HepG2 (cell line): ENCODE data around the gene ARID1A. TPM values are rescaled to one million over a fixed set of nuclear protein-coding genes. Genes with fewer than 3 reads are reported as not detected.

Experiments used
- ATAC-seq: fragments of 200-7000 bp; cut with Tn5 transposase; 3 replicates; pipeline ENCODE4 v1.9.1; 2020; ENCODE audit warnings: mild to moderate bottlenecking, moderate library complexity
- BruUV-seq: library from RNA; stranded (reverse); fragments of 400-500 nt; replicated peaks from 2 replicates; lab custom pipeline; 2021; lab: Mats Ljungman, UMichigan
- CTCF ChIA-PET: fragments of 300-600 bp; formaldehyde crosslinking; extraction: SDS; loops from one replicate; lab custom pipeline; 2021; ENCODE audit warnings: low total read pairs, inconsistent platforms, low intra/inter-chr PET ratio; lab: Yijun Ruan, JAX
- POLR2A ChIA-PET: fragments of 350-600 bp; sonication (Branson Sonifier 250); formaldehyde crosslinking; loops from one replicate; lab custom pipeline; 2020; ENCODE audit warnings: antibody characterized with exemption, inconsistent platforms; lab: Yijun Ruan, JAX
- DNase-seq: peaks from one replicate; pipeline ENCODE4 v3.0.0-alpha.2; 2015; ENCODE audit warnings: low spot score
- FAIRE-seq: peaks from 3 replicates; lab custom pipeline; 2011; peaks lifted over from hg19 to GRCh38; lab: Jason Lieb, UNC
- H2AFZ ChIP-seq: one replicate; pipeline ENCODE4 v1.6.1; 2011; ENCODE audit warnings: low read length, inconsistent platforms
- H3K27ac ChIP-seq: fragments of 300-600 bp; 3 replicates; pipeline ENCODE4 v1.8.0; 2011; ENCODE audit warnings: mixed run types, mild to moderate bottlenecking, mixed read lengths, low read length, inconsistent platforms; ENCODE audit not compliant: insufficient read depth; ENCODE audit errors: extremely low read length
- H3K27me3 ChIP-seq, 2 experiments: fragments of 200-600 bp in 1 of 2; 2 replicates in 1 of 2; 3 replicates in 1 of 2; pipeline versions ENCODE4 v1.6.0 to v1.8.0; 2011; ENCODE audit warnings: low read length in 2 of 2, mild to moderate bottlenecking in 2 of 2, moderate library complexity in 2 of 2, inconsistent platforms in 1 of 2; ENCODE audit not compliant: insufficient read depth in 2 of 2, control insufficient read depth in 1 of 2
- H3K36me3 ChIP-seq, 2 experiments: fragments of 200-600 bp in 1 of 2; replicated peaks in 1 of 2; 2 replicates in 1 of 2; 3 replicates in 1 of 2; pipeline versions ENCODE4 v1.5.1 to v1.8.0; 2011; ENCODE audit warnings: low read length in 2 of 2, inconsistent platforms in 1 of 2; ENCODE audit not compliant: insufficient read depth in 2 of 2, control insufficient read depth in 1 of 2
- H3K4me1 ChIP-seq: 2 replicates; pipeline ENCODE4 v1.5.1; 2012; ENCODE audit warnings: low read length, inconsistent platforms; ENCODE audit not compliant: insufficient read depth
- H3K4me2 ChIP-seq: 2 replicates; pipeline ENCODE4 v1.6.0; 2011; ENCODE audit warnings: low read depth, low read length, inconsistent platforms
- H3K4me3 ChIP-seq, 3 experiments: fragments of 200-600 bp in 1 of 3; sonication (generic), shearing (Covaris generic) in 1 of 3; replicated peaks in 1 of 3; 2 replicates each; pipeline ENCODE4 v1.5.1; 2011 to 2016; ENCODE audit warnings: low read length in 3 of 3, inconsistent platforms in 2 of 3, low read depth in 2 of 3, mild to moderate bottlenecking in 2 of 3, control low read depth in 1 of 3, mixed read lengths in 1 of 3; ENCODE audit not compliant: insufficient read depth in 1 of 3
- H3K79me2 ChIP-seq: one replicate; pipeline ENCODE4 v1.6.1; 2011; ENCODE audit warnings: low read length, inconsistent platforms; ENCODE audit not compliant: insufficient read depth
- H3K9ac ChIP-seq: 2 replicates; pipeline ENCODE4 v1.6.0; 2011; ENCODE audit warnings: mild to moderate bottlenecking, low read depth, low read length, inconsistent platforms; ENCODE audit not compliant: insufficient read depth
- H3K9me3 ChIP-seq: 2 replicates; pipeline ENCODE4 v1.5.1; 2012; ENCODE audit warnings: mild to moderate bottlenecking, low read length
- H4K20me1 ChIP-seq: 2 replicates; pipeline ENCODE4 v1.6.0; 2011; ENCODE audit warnings: inconsistent platforms, mild to moderate bottlenecking, low read length, moderate library complexity; ENCODE audit not compliant: insufficient read depth
- ARNTL ChIP-seq: sonication (generic); formaldehyde crosslinking; IDR thresholded peaks from 2 replicates; pipeline ENCODE4 v1.4.0; 2020; ENCODE audit warnings: mild to moderate bottlenecking, missing genetic modification reagents
- CHCHD3 ChIP-seq: sonication (generic); formaldehyde crosslinking; IDR thresholded peaks from 2 replicates; pipeline ENCODE4 v1.8.0; 2022; ENCODE audit warnings: mild to moderate bottlenecking, missing genetic modification reagents, moderate library complexity
- FOXK1 ChIP-seq: sonication (generic); formaldehyde crosslinking; IDR thresholded peaks from 2 replicates; pipeline ENCODE4 v1.4.0; 2020; ENCODE audit warnings: low read depth, missing genetic modification reagents, borderline replicate concordance
- MLLT10 ChIP-seq: sonication (generic); formaldehyde crosslinking; IDR thresholded peaks from 2 replicates; pipeline ENCODE4 v1.4.0; 2020; ENCODE audit warnings: missing genetic modification reagents
- RARG ChIP-seq: sonication (generic); formaldehyde crosslinking; IDR thresholded peaks from 2 replicates; pipeline ENCODE4 v1.4.0; 2020; ENCODE audit warnings: low read depth, mild to moderate bottlenecking, missing genetic modification reagents
- ZNF510 ChIP-seq: sonication (generic); formaldehyde crosslinking; IDR thresholded peaks from 2 replicates; pipeline ENCODE4 v1.4.0; 2020; ENCODE audit warnings: low read depth, mild to moderate bottlenecking, missing genetic modification reagents
- ZNF605 ChIP-seq: sonication (generic); formaldehyde crosslinking; IDR thresholded peaks from 2 replicates; pipeline ENCODE4 v1.8.0; 2022; ENCODE audit warnings: mild to moderate bottlenecking, missing genetic modification reagents
- ZNF788 ChIP-seq: sonication (generic); formaldehyde crosslinking; IDR thresholded peaks from 2 replicates; pipeline ENCODE4 v1.5.0; 2020; ENCODE audit warnings: mild to moderate bottlenecking, missing genetic modification reagents, borderline replicate concordance
- WGBS: methylation state at CpG from one replicate; pipeline ENCODE4 v1.1.6; 2017; ENCODE audit warnings: low lambda C conversion rate; 5-methylcytosine and 5-hydroxymethylcytosine counted together
- in situ Hi-C: cut with HindIII; loops from 2 replicates; pipeline ENCODE4 v1.10.0; 2017; ENCODE audit warnings: low pct_unique_long_range_greater_than_20kb; ENCODE audit not compliant: extremely low pct_ligation_motif_present
- intact Hi-C: fragments of 100-400 bp; cut with micrococcal nuclease; formaldehyde crosslinking; loops from one replicate; pipeline ENCODE4 v1.10.0; 2022; ENCODE audit not compliant: unreplicated experiment
- polyA plus RNA-seq, 8 experiments: library from polyadenylated mRNA; depleted of rRNA in 3 of 8; stranded (reverse) in 7 of 8; unstranded in 1 of 8; fragments of >200 nt; fragmentation: Illumina TruSeq in 4 of 8; extraction: Trizol in 4 of 8; gene quantifications; 2 replicates each; pipeline versions ENCODE4 v1.2.1 to v1.2.3, GENCODE V29; 2011 to 2016; ENCODE audit warnings: low read depth in 4 of 8, missing spikeins in 1 of 8, mixed read lengths in 1 of 8; ENCODE audit not compliant: insufficient read depth in 1 of 8
- total RNA-seq, 5 experiments: library from RNA; depleted of rRNA; stranded (reverse); fragments of >200 nt; fragmentation: Illumina TruSeq; extraction: Trizol; gene quantifications; 2 replicates each; pipeline ENCODE4 v1.2.3, GENCODE V29; 2016; ENCODE audit warnings: low read depth in 1 of 5
- TF ChIP-seq, protein P1 (sequence below): sonication (generic); formaldehyde crosslinking; IDR thresholded peaks from 2 replicates; pipeline ENCODE4 v1.5.0; 2020; ENCODE audit warnings: mild to moderate bottlenecking, missing genetic modification reagents, borderline replicate concordance
- TF ChIP-seq, protein P2 (sequence below): sonication (generic); formaldehyde crosslinking; IDR thresholded peaks from 2 replicates; pipeline ENCODE4 v1.4.0; 2020; ENCODE audit warnings: missing genetic modification reagents, borderline replicate concordance
- TF ChIP-seq, protein P3 (sequence below): sonication (generic); formaldehyde crosslinking; IDR thresholded peaks from 2 replicates; pipeline ENCODE4 v1.4.0; 2020; ENCODE audit warnings: missing genetic modification reagents

The ARID1A gene
- total and polyA plus RNA-seq, 2 of the 13 experiments (the other 11 are each of a cell fraction or from before 2014, with no cell fraction given): 11.9 to 15.9 TPM

DNA sequence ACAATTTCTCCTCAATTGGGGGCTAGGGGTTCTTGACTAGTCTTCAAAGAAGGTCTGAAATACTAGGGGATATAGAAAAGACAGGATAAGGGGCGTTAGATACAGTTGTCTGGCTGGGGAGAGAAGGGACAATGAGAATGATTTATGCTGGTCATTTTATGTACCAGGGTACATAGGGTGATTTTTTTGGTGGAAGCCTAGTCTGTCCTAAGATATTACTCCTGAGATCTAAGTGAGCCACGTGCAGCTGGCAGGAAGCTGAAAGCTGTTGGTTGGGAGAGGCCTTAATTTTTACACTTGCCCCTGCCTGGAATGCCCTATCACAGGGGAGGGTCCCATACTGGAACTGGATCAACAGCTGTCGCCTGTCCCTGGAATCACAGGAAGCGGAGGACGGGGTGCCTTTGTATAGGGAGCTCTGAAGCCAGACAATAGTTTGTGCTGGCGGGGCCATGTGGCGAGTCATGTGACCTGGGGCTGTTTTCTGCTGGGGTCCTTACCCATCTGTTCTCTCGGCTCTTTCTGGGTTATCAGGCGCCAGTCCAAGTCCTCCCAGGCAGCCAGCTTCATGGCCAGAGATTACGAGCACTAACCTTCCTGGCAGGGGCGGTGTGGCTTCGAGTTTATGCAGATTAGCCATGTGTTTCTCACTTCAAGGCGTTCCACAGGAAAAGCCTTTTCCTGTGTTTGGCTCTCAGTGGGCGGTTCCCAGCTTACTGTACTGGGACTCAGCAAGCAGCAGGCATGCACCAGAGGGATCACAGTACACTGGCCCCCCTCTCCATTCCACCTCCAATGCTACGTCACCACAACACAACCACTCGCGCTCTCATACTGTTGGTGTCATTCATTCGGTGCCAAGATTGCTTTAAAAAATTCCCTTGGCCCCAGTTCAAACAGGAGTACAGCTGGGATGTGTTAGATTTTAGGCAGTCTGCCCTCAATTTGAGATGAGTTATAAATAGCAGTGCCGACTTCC is 27.5 kb downstream of the ARID1A start:
- no TSS peak for BruUV-seq
- POLR2A ChIA-PET: interaction anchor here (0.9 to 2.4 kb wide), 10 partner anchors 9 to 64 kb away, joined by 3 to 15 read pairs (median 6); partner anchors contain the start of gene PIGV
- in situ Hi-C loops: no loop called here
- CTCF ChIA-PET: no interaction called here
- ATAC-seq (peak; percentile 94), FAIRE-seq (peak; percentile 40), DNase-seq (peak; percentile 82)
- Histone ChIP-seq H3K36me3 (peaks cover 0 to under 1% of the 10 kb centered on the region in 2 experiments; a peak in 1 of 5 replicates), H3K4me1 (peaks cover 79% of the 10 kb centered on the region), H3K9ac (peak overlapping the region; percentile 53), H3K9me3 (no peaks in the 10 kb centered on the region), H3K4me2 (peak overlapping the region; percentile 43), H3K4me3 (no peak overlapping the region; a peak in 1 of 6 replicates), H3K79me2 (peaks cover 92% of the 10 kb centered on the region), H4K20me1 (peaks cover 53% of the 10 kb centered on the region), H3K27me3 (no peaks in the 10 kb centered on the region), H2AFZ (no peak overlapping the region), H3K27ac (peak overlapping the region; percentile 61)
- intact Hi-C loops: no loop called here
- 37% methylated on average over 17 of the region's 19 CpGs for WGBS
- TF ChIP-seq, protein P1, sequence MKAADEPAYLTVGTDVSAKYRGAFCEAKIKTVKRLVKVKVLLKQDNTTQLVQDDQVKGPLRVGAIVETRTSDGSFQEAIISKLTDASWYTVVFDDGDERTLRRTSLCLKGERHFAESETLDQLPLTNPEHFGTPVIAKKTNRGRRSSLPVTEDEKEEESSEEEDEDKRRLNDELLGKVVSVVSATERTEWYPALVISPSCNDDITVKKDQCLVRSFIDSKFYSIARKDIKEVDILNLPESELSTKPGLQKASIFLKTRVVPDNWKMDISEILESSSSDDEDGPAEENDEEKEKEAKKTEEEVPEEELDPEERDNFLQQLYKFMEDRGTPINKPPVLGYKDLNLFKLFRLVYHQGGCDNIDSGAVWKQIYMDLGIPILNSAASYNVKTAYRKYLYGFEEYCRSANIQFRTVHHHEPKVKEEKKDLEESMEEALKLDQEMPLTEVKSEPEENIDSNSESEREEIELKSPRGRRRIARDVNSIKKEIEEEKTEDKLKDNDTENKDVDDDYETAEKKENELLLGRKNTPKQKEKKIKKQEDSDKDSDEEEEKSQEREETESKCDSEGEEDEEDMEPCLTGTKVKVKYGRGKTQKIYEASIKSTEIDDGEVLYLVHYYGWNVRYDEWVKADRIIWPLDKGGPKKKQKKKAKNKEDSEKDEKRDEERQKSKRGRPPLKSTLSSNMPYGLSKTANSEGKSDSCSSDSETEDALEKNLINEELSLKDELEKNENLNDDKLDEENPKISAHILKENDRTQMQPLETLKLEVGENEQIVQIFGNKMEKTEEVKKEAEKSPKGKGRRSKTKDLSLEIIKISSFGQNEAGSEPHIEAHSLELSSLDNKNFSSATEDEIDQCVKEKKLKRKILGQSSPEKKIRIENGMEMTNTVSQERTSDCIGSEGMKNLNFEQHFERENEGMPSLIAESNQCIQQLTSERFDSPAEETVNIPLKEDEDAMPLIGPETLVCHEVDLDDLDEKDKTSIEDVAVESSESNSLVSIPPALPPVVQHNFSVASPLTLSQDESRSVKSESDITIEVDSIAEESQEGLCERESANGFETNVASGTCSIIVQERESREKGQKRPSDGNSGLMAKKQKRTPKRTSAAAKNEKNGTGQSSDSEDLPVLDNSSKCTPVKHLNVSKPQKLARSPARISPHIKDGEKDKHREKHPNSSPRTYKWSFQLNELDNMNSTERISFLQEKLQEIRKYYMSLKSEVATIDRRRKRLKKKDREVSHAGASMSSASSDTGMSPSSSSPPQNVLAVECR (CRISPR knock-in tag): peak; percentile 65; the same call in 1 of the 2 replicates
- peak; percentile 48; the same call in 1 of the 2 replicates for TF ChIP-seq ARNTL
- TF ChIP-seq, protein P2, sequence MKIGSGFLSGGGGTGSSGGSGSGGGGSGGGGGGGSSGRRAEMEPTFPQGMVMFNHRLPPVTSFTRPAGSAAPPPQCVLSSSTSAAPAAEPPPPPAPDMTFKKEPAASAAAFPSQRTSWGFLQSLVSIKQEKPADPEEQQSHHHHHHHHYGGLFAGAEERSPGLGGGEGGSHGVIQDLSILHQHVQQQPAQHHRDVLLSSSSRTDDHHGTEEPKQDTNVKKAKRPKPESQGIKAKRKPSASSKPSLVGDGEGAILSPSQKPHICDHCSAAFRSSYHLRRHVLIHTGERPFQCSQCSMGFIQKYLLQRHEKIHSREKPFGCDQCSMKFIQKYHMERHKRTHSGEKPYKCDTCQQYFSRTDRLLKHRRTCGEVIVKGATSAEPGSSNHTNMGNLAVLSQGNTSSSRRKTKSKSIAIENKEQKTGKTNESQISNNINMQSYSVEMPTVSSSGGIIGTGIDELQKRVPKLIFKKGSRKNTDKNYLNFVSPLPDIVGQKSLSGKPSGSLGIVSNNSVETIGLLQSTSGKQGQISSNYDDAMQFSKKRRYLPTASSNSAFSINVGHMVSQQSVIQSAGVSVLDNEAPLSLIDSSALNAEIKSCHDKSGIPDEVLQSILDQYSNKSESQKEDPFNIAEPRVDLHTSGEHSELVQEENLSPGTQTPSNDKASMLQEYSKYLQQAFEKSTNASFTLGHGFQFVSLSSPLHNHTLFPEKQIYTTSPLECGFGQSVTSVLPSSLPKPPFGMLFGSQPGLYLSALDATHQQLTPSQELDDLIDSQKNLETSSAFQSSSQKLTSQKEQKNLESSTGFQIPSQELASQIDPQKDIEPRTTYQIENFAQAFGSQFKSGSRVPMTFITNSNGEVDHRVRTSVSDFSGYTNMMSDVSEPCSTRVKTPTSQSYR (CRISPR knock-in tag): no peak
- no peak for TF ChIP-seq CHCHD3 (CRISPR knock-in tag)
- no peak for TF ChIP-seq MLLT10 (CRISPR knock-in tag)
- TF ChIP-seq ZNF788 (CRISPR knock-in tag): no peak
- TF ChIP-seq ZNF605 (CRISPR knock-in tag): peak; percentile 59
- TF ChIP-seq, protein P3, sequence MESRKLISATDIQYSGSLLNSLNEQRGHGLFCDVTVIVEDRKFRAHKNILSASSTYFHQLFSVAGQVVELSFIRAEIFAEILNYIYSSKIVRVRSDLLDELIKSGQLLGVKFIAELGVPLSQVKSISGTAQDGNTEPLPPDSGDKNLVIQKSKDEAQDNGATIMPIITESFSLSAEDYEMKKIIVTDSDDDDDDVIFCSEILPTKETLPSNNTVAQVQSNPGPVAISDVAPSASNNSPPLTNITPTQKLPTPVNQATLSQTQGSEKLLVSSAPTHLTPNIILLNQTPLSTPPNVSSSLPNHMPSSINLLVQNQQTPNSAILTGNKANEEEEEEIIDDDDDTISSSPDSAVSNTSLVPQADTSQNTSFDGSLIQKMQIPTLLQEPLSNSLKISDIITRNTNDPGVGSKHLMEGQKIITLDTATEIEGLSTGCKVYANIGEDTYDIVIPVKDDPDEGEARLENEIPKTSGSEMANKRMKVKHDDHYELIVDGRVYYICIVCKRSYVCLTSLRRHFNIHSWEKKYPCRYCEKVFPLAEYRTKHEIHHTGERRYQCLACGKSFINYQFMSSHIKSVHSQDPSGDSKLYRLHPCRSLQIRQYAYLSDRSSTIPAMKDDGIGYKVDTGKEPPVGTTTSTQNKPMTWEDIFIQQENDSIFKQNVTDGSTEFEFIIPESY (CRISPR knock-in tag): peak; percentile 79
- no peak for TF ChIP-seq RARG (CRISPR knock-in tag)
- TF ChIP-seq ZNF510: no peak
- TF ChIP-seq FOXK1: peak; percentile 42; the same call in 1 of the 2 replicates
